ENCODE results near the gene MYOM3.
"Not testable (repeated sequence)": the region's sequence is repeated elsewhere in the genome, so short reads cannot be mapped to it uniquely, and the experiment has no call there.

Gene MYOM3

DNA sequence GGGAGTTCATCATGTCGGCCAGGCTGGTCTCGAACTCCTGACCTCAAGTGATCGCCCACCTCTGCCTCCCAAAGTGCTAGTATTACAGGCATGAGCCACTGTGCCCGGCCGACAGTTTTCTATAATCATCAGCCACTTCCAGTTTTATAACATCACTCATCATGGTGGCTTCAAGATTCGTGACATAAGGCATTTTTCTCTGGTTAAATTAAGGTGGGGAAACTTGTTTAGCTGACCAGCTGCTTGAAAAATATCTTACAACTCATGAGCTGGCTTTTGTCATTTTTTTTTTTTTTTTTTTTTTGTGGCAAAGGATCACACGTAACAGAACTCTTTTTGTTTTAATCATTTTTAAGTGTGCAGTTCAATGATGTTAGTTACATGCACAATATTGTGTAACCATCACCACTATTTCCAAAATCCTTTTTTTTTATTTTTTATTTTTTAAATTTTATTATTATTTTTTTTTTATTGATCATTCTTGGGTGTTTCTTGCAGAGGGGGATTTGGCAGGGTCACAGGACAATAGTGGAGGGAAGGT lies 80.9 kb downstream of the MYOM3 start:
- DNase-seq (ENCODE audit: low spot score) = not testable (repeated sequence)

DNA sequence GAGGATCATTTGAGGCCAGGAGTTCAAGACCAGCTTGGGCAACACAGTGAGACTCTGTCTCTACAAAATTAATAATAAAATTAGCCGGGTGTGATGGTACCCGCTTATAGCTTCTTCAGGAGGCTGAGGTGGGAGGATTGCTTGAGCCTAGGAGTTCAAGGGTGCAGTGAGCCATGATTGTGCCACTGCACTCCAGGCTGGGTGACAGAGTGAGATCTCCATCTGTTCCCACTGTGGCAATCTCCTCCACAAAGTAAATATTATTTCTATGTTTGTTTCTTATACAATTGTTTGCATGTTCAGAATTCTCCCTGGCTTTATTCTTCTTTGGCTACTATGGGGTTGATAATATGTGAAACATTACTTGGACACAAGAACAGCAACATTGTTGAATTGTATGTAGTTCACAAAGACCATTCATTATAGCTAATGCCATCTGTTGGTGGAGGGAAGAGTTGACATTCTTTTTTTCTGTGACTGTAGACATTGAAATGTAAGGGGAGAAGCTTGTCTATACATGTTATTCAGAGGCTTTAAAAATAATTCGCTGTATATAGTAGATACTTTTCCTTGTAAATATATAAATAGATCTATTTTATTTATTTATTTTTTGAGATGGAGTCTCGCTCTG lies 84.0 kb downstream of the MYOM3 start:
- no peak for DNase-seq (ENCODE audit: low spot score)

GRCh38 chr1:24022581-24023361 lies 89.2 kb downstream of the MYOM3 start:
- DNase-seq (ENCODE audit: low spot score) = no peak

GRCh38 chr1:24021403-24022266 lies 90.3 kb downstream of the MYOM3 start:
- DNase-seq (ENCODE audit: low spot score) = no peak

DNA sequence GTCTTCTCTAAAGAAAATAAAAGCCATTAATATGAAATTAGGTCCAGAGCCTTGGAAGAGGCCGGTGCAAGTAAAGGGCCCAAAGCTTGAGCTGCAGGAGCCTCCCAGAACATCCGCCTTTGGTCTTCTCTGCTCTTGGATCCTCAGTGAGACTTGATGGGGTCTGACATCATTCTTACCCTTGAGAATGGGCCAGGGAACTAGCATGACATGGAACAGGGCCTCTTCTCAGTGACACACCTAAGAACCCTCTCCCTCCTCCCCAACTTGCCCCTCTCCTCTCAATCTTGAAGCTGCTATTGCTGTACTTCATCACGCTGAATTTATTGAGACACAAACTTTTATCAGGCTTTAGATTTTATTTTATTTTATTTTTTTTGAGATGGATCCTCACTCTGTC lies 91.5 kb downstream of the MYOM3 start:
- no peak for DNase-seq (ENCODE audit: low spot score)

DNA sequence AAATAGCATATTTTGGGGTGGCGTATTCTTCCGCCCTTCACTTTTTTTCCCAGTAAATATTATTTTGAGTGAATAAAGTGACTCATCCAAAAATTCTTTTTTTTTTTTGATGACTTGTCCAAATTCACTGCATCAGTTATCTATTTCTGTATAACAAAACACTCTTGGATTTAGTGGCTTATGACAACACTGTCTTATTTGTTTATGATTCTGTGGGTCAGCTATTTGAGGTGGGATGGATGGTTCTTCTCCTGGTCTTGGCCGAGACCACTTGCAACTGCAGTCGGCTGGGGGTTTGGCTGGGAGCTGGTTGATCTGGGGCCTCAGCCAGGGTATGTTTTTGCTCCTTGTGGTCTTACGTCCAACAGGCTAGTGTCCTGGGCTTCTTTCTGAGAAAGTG lies 91.9 kb downstream of the MYOM3 start:
- no peak for DNase-seq (ENCODE audit: low spot score)

- DNase-seq (ENCODE audit: low spot score) = peak; percentile 69
Observed at GRCh38 chr1:24018611-24019580, 93.0 kb downstream of the MYOM3 start.

GRCh38 chr1:24015221-24016210 lies 96.4 kb downstream of the MYOM3 start:
- DNase-seq (ENCODE audit: low spot score) = no peak

DNA sequence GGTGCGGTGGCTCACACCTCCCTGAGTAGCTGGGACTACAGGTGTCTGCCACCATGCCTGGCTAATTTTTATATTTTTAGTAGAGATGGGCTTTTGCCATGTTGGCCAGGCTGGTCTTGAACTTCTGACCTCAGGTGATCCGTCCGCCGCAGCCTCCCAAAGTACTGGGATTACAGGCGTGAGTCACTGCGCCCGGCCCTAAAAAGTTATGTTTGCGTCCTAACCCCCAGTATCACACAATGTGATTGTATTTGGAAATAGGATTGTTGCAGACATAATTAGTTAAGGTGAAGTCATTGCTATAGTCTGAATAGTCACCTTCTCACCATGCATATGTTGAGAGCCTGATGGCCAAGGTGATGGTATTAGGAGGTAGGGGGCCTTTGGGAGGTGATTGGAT lies 99.1 kb downstream of the MYOM3 start:
- DNase-seq (ENCODE audit: low spot score) = not testable (repeated sequence)

DNA sequence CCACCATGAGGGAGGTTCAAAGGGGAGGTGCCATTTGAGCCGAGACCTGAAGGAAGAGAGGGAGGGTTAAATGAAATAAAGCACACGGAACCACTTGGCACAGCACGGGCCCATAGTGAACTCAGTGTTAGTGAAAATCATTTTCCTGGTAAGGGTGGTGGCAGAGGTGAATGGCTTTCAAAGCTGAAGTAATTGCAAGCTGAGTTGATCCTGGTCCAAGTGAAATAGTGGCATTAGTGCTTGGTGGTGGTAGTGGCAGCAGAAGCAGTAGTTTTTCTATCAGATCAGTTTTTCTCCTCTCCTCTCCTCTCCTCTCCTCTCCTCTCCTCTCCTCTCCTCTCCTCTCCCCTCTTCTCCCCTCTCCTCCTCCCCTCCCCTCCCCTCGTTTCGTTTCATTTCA lies 101.3 kb downstream of the MYOM3 start:
- DNase-seq (ENCODE audit: low spot score) = no peak

DNA sequence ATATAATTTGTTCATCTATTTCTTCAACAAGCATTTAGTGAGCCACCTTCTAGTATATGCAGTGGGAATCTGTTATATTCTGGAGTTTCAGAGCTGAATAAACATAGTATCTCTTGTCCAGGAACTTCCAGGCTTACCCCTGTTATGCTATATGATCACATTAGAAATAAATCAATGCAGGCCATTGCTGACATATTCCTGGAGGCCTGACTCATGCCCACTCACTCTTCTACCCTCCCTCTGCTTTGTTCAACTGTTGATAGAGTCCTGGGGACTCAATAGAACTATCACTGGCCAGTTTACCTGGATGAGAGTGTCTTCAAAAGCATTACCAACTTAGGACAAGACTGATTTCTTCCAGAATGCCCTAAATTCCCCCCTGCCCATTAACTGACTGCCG lies 102.5 kb downstream of the MYOM3 start:
- DNase-seq (ENCODE audit: low spot score) = no peak

GRCh38 chr1:24008574-24009184 lies 103.3 kb downstream of the MYOM3 start:
- not testable (repeated sequence) for DNase-seq (ENCODE audit: low spot score)

GRCh38 chr1:24007079-24007478 lies 104.9 kb downstream of the MYOM3 start:
- no peak for DNase-seq (ENCODE audit: low spot score)
